Left hindlimb (tissue), 1 donor: ENCODE results near the gene ILKAP.

Experiments used
- DNase-seq: peaks from one replicate; pipeline ENCODE4 v3.0.0-alpha.2; 2018

The ILKAP gene

DNA sequence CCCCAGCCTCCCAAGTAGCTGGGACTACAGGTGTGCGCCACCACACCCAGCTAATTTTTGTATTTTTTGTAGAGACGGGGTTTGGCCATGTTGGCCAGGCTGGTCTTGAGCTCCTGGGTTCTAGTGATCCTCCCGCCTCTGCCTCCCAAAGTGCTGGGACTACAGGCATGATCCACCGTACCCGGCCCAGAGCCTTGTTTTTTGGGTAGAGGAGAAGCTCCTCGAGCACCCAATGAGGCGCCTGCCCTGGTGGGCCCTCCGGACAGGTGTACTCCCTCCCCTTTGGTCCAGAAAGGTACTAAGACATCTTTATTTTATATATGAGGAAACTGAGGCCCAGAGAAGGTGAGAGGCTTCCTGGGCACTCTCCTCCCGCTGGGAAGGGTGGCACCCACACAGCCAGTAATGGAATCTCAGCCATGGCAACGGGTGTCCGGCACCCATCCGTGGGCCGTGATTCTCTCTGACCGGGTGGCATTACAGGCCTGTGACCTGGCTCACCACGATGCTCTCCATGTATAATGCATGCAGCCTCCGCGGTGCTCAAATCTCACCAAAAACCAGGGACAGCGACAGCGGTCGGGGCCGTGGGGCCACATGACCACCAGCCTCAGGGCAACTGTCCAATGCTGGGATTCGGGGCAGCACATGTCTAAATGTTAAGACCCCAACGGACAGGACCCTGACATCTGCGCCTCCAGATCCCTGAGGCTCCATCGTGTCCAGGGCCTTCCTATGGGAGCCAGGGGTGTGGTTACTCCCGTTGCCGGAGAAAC lies 81.8 kb downstream of the ILKAP start:
- DNase-seq = no peak

DNA sequence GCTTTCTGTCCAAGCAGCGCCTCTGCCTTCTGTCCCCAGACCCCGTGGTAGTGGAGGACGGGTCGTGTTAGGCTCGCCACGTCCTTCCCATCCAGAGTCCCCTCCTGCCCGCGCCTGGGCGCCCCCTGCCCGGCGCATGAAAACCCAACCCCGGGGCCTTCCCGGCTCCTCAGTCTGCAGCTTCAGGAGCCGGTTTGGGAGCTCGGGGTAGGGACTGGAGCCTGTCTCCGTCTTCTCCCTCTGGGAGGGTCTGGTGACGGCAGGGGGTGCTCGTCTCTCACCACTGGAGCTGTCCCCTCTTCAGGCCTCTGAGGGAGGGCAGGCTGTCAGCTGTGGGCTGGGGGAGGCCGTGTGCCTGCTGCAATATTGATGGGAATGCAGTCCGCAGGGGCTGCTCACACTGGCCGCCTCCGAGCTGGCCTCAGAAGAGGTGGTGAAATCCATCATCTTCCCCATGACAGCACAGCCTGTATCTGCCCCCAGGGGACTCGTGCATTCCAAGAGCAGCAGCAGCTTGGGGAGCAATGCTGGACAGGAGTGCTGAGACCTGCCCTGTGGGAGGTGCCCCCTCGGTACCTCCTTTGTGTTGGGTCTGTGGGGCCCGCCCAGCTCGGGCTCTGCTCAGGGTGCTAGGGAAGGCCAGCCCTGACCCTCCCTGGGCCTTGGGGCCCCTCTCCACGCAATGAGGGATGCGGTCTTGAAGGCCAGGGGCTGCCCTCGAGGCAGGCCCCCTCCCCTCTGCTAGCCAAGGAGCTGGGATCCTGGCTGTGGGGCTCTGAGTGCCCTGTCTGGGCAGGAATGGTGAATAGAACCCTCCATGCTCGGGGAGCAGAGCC lies 82.8 kb downstream of the ILKAP start:
- DNase-seq = peak; percentile 44
